Fibroblast of mammary gland (primary cell): Measurements from ENCODE around the gene MOB3B.

Experiments
- DNase-seq: peaks from one replicate; pipeline ENCODE4 v3.0.0-alpha.2; 2010; ENCODE audit warnings: low read depth
- H3K4me3 ChIP-seq: 2 replicates; pipeline ENCODE4 v1.5.1; 2011; ENCODE audit warnings: low read depth, mild to moderate bottlenecking, low read length, moderate library complexity; ENCODE audit not compliant: control insufficient read depth
- TF ChIP-seq, protein P1 (sequence below): conservative IDR thresholded peaks from 2 replicates; pipeline ENCODE4 v1.5.1; 2011; ENCODE audit warnings: low read depth, low read length, inconsistent platforms; ENCODE audit not compliant: control insufficient read depth, insufficient read depth

The MOB3B gene

DNA sequence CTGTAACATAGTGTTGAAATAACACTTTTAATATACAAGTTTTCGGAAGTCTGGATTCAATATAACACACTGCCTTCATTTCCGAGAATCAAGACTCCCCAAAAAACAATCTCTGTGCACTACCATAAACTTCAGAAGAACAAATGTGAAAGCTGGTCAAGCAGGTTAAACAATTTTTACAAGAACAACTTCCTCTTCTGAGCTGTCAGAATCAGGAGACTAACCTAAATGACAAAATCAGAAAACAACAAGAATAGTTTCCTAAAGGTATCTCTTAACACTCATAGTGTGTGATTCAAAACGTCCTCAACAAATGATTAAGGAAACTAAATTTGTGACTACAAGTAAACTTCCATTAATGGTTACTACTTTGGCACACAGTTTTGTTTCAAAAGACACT lies 32.1 kb upstream of the MOB3B start:
- no peak for DNase-seq
- TF ChIP-seq, protein P1, sequence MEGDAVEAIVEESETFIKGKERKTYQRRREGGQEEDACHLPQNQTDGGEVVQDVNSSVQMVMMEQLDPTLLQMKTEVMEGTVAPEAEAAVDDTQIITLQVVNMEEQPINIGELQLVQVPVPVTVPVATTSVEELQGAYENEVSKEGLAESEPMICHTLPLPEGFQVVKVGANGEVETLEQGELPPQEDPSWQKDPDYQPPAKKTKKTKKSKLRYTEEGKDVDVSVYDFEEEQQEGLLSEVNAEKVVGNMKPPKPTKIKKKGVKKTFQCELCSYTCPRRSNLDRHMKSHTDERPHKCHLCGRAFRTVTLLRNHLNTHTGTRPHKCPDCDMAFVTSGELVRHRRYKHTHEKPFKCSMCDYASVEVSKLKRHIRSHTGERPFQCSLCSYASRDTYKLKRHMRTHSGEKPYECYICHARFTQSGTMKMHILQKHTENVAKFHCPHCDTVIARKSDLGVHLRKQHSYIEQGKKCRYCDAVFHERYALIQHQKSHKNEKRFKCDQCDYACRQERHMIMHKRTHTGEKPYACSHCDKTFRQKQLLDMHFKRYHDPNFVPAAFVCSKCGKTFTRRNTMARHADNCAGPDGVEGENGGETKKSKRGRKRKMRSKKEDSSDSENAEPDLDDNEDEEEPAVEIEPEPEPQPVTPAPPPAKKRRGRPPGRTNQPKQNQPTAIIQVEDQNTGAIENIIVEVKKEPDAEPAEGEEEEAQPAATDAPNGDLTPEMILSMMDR: no peak

DNA sequence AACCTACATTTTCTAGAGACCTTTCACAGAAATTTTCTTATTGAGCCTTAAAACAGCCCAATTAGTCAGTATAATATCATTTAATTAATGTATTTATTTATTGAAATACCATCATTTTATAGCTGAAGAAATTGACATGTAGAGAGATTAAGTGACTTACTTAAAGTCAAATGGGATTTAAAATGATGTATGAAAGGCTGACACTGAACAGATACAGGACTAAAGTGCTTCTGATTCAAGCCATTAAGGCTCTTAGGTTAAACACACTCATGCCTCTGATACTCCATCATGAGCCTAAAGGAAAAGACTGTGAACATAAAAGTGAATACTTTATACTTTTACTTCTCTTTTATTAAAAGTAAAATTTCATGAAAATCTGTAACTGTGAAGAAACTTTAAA lies 30.8 kb upstream of the MOB3B start:
- H3K4me3 ChIP-seq: no peak overlapping the region

More for the DNA sequence above, 32.1 kb upstream of the MOB3B start:
- no peak overlapping the region for H3K4me3 ChIP-seq

DNA sequence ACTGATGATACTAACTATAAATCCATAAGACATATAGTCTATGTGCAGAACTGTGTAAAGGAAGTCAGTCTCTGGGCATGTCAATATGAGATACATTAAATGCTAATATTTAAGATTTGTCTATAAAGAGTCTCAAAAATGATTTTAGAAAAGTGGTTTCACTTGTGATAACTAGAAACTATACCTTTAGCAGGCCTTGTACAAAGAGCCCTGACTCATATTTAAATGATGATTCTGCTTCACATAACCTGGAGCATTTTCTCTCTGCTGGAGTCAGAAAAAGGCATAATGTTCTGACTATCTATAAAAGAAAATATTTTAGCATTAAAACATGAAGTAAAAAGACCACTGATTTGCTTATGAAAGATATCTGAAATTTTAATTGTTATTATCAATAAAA lies 28.7 kb upstream of the MOB3B start:
- H3K4me3 ChIP-seq: no peak overlapping the region
- TF ChIP-seq, protein P1: no peak
- no peak for DNase-seq

More for the DNA sequence above, 30.8 kb upstream of the MOB3B start:
- TF ChIP-seq, protein P1: no peak
- no peak for DNase-seq

DNA sequence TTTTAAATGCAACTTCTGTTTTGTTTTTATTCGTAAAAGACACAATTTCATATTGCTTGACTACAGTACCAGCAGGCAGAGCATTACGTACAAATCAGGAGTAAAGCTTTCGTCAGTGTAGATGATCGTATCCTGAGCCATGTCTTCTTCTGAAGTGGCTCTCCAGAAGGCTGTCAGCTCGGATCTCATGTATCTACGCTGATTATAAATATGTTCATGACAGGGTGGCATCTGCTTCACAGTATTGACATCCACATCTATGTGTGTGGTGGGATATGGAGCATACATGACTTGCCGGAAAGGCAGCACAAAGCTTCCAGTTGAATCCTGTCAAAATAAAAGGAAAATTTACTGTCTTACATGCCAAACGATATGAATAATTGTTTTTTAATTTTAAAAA lies 26.9 kb upstream of the MOB3B start:
- no peak overlapping the region for H3K4me3 ChIP-seq
- no peak for DNase-seq
- TF ChIP-seq, protein P1: no peak

DNA sequence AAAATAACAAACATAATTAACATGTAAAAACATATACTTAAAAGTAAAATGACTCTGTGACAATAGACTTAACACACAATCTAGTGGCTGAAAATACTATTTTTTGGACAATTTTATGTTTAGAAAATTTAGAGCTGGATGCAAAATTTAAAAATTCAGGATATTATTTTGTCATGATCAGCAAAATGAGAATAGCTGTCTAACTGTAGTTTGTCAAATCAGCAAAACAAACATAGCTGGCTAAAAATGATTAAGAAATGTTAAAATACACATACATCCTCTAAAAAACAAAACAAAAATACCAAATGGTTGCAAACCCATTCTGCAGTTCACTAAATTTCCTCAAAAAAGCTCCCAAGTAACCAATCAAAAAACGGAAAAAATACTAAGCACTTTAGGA lies 25.1 kb upstream of the MOB3B start:
- no peak overlapping the region for H3K4me3 ChIP-seq
- no peak for DNase-seq
- TF ChIP-seq, protein P1: no peak

DNA sequence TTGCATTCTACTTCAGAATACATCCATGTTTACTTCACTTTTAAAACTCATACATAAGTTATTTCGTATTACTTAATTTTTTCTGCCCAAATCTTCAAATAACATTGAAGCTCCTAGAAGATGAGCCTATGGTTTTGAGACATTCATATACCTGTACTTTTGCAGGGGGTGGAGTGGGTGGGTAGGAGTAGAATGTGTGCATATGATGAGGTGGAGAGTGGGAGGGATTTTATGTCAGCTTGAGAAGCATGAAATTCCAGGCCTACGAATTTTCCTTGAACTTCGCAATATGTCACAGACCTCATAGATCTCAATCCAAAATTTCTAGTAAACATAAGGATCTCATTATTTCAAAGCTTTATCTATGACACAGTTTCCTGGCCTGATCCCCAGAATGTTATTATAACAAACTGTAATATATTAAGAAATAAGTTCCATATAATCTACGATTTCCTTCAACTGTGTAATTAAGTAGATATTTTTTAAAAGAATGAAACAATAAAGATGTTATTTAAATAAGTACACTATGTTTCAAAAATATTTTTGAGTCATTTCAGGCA lies 19.7 kb upstream of the MOB3B start:
- no peak overlapping the region for H3K4me3 ChIP-seq
- DNase-seq: peak; percentile 76
- TF ChIP-seq, protein P1: no peak
